Renal cortical epithelial cell (primary cell): ENCODE data around the gene BCL2L1. TPM values are rescaled to one million over a fixed set of nuclear protein-coding genes. Genes with fewer than 3 reads are reported as not detected.

Experiments
- DNase-seq: peaks from one replicate; pipeline ENCODE4 v3.0.0-alpha.2; 2011; ENCODE audit warnings: low read depth
- total RNA-seq: library from RNA; depleted of rRNA; stranded (reverse); fragments of >200 nt; gene quantifications from 2 replicates; pipeline ENCODE4 v1.2.3, GENCODE V29; 2014

Gene BCL2L1
- total RNA-seq, 1 donor from 2014 or later = 222 TPM

DNA sequence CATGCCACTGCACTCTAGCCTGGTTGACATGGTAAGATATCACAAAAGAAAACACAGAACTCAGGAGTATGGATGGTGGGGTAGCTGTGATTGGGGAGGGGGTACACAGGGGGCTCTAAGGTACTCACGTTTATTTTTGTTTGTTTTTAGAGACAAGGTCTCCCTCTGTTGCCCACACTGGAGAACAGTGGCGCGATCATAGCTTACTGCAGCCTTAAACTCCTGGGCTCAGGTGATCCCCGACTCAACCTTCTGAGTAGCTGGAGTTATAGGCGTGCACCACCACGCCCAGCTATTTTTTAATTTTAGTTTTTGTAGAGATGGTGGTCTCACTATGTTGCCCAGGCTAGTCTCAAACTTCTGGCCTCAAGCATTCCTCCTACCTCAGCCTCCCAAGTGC is 29.3 kb downstream of the BCL2L1 start:
- DNase-seq = no peak

DNA sequence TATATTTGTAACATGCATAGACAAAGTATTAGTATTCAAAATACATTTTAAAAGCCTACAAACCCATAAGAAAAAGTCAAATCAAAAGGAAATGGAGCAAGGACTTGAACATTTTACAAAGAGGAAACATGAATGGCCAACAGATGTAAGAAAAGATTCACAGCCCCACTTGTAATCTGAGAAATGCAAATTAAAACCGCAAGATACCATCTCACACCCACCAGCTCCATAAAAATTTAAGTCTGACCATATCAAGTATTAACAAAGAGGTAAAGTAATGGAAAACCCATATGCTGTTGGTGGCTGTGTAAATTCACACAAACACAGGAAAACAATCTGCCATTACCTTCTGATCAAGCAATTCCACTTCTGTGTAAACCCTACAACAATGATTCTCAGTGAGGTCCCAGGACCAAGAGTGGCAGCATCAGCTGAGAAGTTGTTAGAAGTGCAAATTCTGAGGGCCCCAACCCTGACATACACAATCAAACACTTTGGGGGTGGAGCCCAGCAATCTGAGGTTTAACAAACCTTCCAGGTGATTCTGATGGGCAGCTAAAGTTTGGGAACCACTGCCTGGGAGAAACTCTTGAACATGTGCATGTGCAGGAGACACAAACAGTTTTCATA is 30.9 kb downstream of the BCL2L1 start:
- peak; percentile 67 for DNase-seq

DNA sequence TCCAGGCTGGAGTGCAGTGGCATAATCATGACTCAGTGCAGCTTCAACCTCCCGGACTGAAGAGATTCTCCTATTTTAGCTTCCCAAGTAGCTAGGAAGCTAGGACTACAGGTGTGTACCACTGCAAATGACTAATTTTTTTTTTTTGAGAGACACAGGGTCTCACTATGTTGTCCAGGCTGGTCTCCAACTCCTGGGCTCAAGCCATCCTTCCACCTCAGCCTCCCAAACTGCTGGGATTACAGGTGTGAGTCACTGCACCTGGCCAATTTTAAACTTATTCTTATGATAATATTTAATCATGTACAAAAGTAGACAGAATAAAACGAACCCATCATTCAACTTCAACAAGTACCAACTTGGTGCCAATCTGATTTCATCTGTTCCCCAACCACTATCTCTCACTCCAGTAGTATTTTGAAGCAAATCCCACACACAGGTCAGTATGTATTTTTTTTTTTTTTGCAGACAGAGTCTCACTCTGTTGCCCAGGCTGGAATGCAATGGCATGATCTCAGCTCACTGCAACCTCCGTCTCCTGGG is 32.5 kb downstream of the BCL2L1 start:
- no peak for DNase-seq

DNA sequence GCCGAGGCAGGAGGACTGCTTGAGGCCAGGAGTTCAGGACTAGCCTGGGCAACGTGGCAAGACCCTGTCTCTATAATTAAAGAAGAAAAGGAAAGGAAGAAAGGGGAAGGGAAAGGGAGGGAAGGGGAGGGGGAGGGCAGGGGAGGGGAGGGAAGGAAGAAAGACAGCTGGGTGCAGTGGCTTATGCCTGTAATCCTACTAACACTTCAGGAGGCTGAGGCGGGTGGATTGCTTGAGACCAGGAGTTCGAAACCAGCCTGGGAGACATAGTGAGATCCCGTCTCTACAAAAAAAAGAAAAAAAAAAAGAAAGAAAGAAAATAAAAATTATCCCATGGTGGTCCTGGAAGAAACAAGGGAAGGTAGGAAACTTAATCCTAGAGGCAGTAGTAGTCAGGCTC is 33.5 kb downstream of the BCL2L1 start:
- DNase-seq = no peak

DNA sequence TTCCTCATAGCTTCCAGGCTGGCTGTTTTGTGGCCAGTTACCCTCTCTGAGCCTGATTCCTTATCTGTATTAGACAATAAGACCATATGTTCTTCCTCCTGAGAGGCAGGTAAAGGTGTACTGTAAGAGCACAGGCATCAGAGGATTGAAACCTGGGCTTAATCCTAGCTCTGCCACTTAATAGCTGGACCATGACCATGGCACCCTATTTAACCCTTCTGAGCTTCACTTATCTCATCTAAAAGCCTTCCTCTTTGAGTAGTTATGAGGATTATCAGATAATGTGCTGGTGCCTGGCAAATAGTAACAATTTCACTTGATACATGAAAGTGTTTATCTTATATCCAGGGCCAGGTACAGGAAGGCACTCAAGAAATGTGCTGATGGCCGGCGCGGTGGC is 34.9 kb downstream of the BCL2L1 start:
- DNase-seq = no peak

DNA sequence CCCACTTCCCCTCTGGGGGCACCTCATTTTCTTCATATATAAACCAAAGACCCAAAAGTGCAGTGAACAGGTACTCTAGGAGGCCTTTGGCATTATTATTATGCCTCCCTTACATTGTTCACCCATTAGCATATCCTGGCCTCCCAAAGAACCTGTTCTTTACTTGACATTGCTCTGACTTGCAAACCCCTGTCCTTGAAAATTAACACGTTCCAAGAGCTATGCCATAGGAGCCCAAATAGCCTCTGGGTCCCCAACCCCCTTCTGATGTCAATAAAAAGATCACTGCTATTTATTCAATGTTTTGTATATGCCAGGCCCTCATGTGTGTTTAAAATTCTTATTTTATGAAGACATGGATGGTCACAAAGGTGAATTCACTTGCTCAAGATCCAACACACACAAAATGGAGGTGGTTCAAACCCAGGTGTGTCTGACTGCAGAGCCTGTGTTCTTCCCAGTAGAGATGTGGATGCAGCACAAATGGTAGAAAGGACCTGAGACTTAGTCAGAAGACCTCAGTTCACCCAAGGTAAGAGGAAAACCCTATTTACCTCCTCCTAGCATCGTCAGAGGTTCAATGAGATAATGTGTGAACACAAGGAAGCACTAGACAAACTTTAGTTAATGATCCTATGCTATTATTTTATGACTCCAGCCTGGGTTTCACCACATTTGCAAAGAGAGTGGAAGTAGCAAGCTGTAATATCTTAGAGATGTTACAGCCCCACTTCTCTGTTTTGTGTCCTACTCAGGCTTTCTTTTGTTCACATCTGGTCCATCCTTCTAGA is 36.6 kb downstream of the BCL2L1 start:
- DNase-seq = peak; percentile 59

DNA sequence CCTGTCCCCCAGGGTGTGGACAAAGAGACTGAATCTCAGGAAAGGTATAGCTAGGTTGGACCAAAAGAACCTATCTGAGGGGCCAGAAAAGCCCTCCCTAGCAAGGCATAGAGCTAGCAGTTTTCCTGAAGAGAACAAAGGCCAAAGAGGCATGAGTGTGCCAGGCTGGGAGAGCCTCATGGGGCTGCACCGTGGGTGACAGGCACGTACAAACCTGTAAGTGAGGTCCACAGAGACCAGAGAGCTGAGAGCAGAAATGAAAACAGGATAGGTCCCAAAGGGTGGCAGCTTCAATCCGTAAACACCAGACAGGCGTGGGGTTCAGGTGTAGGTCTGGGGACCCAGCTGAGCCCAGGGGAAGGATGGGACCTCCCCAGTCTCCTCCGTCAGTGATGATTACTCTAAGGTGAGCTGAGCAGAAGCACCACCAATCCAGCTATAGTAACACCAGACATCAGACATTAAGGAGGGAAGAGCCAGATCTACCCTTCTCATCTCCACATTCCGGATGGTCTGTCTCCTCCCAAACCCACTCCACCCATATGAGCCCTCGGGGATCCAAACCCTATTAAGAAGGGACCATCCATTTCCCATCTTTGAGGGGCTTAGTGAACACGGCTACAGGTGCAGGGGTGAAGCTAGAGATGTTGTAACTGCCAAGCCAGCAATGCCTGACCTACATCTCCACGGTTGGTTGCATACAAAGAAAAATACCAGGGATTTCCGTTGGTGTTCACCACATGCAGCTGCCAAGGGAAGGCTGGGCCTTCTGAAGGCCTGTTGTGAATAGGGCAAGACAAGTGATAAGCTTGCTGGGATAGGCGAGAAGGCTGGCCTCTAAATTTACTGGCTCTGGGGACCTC is 38.3 kb downstream of the BCL2L1 start:
- DNase-seq = peak; percentile 88

DNA sequence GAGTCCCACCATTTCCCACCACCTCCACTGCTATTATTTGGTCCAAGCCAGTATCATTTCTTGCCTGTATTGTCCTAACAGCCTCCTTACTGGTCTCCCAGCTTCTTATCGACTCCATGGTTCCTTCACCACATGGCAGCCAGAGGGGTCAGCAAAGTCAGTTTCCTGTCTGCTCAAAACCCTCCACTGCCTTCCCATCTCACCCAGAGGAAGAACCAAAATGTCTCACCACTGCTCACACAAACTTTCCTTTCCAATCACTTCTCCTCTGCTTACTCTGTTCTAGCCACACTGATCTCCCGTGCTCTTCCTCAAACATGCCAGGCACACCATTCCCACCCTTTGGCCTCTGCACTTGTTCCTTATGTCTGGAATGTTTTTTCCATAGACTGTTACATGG is 39.7 kb downstream of the BCL2L1 start:
- no peak for DNase-seq

DNA sequence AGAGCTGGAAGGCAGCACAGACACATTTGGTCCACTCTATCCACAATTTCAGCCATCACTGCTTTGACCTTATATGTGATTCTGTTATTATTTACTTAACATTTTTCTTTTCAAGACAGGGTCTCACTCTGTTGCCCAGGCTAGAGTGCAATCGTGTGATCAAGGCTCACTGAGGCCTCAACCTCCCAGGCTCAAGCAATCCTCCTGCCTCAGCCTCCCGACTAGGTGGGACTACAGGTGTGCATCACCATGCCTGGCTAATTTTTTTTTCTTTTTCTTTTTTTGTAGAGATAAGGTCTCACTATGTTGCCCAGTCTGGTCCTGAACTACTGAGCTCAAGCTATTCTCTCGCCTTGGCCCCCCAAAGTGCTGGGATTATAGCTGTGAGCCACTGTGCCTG is 40.3 kb downstream of the BCL2L1 start:
- no peak for DNase-seq

DNA sequence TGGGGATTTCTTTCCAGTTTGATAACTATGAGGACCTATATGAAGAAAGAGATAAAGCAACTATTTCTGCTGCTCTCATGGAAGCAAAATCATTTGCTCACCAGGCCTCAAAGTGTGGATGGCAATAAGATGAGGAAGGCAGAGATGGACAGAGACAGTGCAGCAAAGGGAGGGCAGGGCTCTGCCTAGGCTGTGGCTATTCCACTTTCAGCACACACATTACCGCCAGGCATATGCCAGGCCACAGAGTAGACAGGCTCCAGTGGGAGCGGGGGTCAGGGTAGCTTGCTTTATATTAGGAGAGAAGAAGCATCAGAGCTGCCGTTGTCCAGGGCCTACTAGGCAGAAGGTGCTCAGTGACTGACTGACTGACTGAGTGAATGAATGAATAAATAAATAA is 40.9 kb downstream of the BCL2L1 start:
- DNase-seq = no peak

DNA sequence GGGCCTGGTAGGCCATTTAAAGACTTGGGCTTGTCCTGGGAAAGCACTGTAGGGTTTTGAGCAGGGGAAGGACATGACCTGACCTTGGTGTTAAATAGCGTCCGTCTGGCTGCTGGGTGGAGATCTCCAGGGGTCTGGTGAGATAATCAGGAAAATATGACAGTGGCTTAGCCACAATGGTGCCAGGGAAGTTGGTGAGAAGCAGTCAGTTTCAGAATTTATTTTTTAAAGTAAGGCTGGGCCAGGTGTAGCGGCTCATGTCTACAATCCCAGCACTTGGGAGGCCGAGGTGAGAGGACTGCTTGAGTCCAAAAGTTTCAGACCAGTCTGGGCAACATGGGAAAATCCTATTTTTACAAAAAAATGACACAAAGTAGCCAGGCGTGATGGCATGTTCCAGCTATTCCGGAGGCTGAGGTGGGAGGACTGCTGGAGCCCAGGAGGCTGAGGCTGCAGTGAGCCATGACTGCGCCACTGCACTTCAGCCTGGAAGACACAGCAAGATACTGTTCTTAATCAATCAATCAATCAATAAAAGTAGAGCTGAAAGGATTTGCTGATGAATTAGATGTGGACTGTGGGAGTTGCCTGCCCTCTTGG is 41.4 kb downstream of the BCL2L1 start:
- DNase-seq = no peak

DNA sequence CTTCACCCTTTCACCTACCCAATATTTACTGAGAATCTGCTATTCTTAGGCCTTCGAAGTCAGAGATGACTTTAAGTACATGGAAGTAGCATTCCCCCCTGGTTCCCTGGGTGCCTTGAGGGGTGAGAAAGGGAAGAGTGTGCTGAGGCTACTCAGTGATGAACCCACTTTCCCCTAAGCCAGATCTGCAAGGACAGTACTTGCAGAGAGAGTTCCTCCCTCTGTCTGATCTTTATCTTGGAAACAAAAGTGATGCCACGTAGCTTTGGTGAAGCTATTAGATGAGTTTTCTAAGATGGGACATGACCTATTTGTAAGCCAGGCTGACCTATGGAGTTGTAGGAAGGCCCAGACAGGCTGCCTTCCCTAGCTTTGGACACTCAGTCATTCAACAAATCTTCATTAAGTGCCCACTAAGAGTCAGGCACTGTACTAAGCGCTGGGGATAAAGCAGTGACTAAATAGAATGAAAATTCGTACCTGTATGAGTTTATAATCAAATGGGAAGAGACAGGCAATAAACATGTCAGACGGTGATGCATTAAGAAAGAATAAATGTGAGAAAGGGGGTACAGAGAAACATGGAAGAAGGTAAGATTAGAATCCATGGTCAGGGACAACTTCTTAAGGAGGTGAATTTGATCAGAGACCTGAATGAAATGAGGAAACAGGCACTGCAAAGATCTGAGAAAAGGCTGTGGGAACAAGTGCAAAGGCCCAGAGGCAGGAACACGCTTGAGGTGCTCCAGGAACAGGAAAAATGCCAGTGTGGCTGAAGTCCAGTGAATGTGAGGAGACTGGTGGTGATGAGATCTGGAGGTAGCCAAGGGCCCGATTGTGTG is 42.2 kb downstream of the BCL2L1 start:
- DNase-seq = no peak

DNA sequence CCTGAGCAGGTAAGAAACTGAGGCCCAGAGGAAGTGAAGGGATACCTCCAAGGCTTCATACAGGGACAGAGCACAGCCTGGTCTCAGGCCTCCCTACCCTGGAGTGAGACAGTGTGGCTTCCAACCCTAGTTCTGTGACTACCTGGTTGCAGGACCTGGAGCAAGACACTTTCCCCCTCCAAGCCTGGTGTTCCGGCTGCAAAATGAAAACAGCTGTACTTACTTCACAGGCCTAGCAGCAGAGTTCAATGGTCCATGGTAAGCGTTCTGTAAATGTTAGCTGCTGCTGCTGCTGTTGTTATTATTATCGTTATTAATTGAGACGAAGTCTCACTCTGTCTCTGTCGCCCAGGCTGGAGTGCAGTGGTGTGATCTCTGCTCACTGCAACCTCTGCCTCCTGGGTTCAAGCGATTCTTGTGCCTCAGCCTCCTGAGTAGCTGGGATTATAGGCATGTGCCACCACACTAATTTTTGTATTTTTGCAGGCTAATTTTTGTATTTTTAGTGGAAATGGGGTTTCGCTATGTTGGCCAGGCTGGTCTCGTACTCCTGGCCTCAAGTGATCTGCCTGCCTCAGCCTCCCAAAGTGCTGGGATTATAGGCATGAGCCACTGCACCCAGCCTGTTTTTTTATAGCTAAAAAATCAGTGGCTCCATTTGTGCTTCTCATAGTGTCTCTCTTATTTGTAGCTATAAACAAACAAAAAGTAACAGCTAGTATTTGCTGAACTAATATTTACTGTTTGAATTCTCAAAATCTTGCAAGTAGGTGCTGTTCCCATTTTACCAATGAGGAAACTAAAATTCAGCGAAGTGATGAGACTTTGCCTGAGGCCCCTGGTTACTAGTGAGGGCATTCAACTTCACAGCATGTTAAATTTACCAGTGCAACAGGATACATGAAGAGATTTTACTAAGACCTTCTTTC is 43.0 kb downstream of the BCL2L1 start:
- DNase-seq = no peak

DNA sequence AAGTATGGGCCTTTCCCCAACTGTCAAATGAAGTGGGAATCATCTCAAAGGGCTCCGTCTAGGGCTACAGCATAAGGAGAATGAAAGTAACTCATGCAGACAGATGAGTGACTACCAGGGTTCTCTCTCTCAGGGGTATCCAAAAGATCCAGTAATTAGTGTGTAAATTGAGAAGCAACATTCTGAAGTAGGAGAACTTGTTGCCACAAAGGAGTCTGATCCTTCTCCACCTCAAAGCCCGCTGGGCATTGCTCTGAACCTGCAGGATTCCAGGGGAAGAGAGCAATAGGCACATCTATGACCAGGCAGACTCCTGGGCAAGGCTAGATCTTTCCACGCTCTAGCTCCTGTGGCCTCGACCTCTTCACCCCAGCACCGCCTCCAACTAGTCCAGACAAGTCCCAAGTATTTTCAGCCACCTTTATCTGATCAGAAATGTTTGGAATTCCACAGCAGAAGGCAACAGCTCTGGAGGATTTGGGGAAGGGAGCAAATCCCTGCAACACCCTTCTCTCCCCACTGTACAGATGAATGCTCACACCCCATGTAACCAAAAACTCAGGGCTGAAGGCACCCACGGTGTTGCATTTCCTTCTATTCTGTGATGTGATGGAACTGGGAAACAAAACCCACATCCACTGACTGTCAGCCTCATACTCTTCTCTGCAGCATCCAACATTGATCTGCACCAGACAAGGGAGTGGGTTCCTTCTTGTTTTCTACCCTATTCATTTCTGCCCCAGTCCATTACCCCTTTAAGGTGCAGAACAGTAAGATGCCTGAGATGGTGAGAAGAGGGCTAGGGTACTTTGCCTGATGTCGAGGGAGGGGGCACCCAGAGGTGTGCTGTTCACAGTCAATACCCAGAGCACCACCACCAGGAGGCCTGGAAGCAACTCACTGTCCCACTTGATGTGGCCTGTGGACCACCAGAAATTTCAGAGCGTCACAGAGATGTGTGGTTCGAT is 44.0 kb downstream of the BCL2L1 start:
- DNase-seq = peak; percentile 65

DNA sequence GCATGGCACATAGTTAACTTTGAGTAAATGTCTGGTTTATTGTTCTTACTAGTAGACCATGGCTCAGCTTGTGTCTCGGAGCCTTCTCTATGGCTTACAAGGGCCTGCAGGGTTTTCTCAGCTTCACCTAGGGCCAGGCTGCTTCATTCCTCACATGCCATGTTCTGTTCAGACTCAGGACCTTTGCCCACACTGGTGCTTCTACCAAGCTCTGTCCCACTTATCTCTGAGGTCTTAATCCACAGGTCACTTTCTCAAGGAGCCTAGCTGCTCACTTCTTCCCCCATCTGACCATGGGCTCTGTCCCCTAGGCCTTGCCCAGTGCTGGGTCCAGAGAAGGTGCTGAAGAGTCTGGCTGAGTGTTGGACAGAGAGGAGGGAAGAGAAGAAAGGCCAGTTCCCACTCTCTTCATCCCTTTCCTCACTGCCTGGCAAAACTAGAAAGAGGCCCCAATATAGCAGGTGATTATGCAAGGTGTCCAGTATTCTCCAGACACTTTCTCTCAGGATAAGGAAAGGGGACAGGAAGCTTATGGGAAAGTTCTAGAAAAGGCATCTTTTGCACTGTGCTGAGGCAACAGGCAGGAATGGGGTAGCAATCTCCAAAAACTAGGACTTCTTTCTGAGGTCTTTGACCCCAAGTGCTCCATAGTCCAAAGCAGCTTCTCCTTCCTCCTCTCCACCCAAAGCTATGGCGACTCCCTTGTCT is 45.0 kb downstream of the BCL2L1 start:
- DNase-seq = no peak

DNA sequence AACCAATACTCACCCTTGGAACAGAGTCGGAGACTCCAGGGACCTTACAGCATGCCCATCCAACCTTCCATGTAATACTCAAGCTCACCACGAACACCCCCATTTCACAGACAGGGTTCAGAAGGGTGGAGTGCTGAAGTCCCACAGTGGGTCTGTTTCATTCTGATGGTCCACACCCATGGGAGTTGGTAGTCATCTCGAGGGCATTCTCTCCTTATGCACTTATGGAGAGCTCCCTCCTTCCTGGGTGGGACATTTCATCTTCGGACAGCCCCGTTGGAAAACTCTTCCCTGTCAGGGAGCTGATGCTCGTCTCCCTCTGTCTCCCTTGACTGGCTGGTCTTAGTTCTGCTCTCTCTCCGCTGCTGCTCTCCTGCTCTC is 46.1 kb downstream of the BCL2L1 start:
- no peak for DNase-seq

DNA sequence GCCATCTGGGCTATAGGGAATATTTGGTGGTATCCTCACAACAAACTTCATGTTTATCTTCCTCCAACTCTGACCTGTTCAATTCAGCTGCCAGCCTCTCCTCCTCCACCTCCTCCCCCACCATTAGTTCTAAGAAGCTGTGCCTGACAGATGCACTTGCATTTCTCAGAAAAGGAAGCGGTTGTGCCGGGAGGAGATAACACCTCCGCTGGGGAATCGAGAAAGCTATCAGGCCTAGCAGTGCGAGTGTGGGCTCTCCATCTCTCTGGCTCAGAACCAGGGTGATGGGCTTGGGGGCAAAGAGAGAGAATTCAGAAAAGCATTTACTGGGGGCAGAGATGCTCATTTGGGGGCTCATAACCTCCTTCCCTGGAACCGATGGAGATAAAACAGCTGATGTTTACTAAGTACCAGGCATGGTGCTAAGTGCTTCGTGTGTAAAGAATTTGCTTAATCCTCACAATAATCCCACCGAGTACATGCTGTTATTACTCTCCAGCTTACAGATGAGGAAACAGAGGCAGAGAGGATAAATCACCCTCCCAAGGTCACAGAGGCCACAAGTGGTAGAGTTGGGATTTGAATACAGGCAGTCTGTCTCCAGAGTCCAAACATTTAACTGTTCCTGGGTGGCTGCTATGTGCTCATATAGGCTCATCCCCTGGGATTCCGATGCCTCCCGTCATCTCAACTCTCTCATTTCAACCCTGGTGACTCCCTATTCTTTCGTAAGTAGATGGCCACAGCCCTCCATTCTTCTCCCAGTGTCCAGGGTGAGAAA is 46.6 kb downstream of the BCL2L1 start:
- DNase-seq = no peak
